ENCODE results near the gene CEBPA.

GRCh38 chr19:33270769-33271168, 31.6 kb downstream of the CEBPA start:
- TF ChIP-seq FOXM1 (IDR thresholded peaks at IDR 0.05; ENCODE audit: borderline replicate concordance) (no peak), FOXK2 (IDR thresholded peaks at IDR 0.05) (no peak), CTBP1 (IDR thresholded peaks at IDR 0.05; ENCODE audit: borderline replicate concordance) (no peak), NFRKB (IDR thresholded peaks at IDR 0.05) (no peak), FOXA1 (IDR thresholded peaks at IDR 0.05) (no peak), ELF4 (IDR thresholded peaks at IDR 0.05) (no peak), ARNT (IDR thresholded peaks at IDR 0.05) (no peak)
